KBM-7 (cell line): ENCODE measurements around the gene LRG1.
"Not testable (repeated sequence)": the region's sequence is repeated elsewhere in the genome, so short reads cannot be mapped to it uniquely, and the experiment has no call there.

ENCODE experiments used
- DNase-seq: peaks from one replicate; pipeline ENCODE4 v3.0.0-alpha.2; 2015
- in situ Hi-C: fragments of 300-500 bp; cut with MboI; formaldehyde crosslinking; loops from 2 replicates; pipeline ENCODE4 v1.14.3; 2020; ENCODE audit warnings: low sequenced_read_pairs, low pct_unique_long_range_greater_than_20kb, mixed read lengths

Gene LRG1

DNA sequence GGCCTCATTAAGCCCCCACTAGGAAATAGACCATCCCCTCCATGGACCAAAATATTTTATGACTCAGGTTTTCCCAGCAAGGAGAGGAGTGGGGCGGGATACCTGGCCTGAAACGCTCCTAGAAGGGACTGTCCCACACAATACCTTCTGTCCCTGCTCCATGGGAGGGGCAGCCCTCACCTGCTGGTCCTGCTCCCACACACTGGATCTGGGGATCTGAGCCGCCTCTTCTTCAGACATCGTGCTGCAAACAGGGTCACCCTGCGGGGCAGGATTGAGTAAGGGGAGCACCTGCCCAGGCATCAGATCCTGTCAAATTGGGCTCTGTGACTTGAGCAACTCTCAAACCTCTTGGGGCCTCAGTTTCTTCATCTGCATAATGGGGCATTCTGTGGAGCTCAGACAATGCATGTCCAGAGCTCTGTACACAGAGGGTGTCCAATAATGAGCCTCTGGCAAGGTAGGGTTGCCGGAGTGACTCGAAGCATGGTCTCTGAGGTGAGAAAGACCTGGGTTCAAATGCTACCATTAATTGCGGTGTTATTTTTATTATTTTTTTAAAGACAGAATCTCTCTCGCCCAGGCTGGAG lies 5.9 kb downstream of the LRG1 start:
- DNase-seq = no peak
- in situ Hi-C loops = no loop called here

DNA sequence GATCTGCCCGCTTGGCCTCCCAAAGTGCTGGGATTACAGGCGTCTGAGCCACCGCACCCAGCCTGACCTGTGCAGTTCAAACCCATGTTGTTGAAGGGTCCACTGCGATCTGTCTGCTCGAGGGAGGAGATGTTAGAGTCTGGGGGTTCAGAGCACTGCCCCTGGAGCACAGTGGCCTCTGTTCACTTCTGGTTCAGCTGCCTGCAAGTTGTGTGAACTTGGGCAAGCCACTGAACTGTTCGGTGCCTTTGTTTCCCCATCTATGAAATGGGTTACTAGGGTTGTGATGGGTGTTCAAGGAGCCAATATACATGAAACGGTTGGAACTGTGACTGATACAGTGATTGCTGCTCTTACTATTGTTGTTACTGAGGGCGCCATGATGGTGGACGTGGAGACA lies 6.5 kb downstream of the LRG1 start:
- in situ Hi-C loops = no loop called here
- no peak for DNase-seq

DNA sequence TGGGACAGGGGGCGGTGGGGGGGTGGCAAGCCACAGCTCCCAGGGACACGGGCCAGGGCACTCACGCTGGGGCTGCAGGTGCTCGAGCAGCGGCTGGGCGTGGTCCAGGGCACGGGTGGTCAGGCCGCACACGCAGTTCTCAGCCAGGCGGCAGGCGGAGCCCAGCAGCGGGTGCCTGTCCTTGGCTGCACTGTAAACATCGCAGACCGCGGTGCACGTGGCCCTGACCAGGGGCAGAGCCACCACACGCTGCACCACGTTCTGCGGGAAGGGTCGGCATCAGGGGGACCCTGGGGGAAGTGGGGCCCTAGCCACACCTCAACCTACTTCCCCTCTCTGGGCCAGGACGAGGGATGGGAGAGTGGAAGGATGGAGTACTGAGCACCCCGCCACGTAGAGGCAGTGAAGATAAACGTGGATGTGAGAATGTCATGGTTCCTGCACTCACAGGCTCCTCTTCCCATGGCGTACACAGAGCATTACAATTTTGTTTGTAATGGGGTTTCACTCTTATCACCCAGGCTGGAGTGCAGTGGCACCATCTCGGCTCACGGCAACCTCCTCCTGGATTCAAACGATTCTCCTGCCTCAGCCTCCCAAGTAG lies 8.2 kb downstream of the LRG1 start:
- DNase-seq = no peak
- in situ Hi-C loops = no loop called here

DNA sequence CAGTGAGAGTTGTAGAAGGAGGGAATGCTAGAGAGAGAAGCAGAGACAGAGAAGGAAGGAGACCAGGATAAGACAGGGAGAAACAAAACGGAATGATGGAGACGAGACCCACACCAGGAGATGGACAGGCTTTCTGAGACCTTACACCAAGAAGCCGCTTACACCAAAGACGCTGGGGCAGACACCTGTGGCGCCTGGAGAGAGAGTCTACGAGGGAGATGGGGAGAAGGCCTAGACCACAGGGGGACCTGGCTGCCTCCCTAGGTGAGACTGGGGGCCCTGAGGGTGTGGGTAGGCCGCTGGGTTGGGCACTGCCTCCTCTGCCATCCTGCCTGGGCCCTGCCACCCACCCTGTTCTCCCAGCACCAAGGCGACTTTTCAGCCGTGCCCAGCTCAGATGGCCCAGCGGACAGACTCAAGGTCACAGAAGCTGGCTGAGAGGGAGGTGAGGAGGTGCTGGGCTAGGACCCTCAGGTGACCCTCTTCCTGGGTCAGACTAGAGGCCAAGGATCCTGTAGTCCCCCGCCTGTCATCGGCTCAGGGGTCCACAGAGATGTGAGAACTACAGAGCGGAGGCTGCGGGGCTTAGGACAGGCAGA lies 9.8 kb downstream of the LRG1 start:
- no peak for DNase-seq
- in situ Hi-C loops = no loop called here

DNA sequence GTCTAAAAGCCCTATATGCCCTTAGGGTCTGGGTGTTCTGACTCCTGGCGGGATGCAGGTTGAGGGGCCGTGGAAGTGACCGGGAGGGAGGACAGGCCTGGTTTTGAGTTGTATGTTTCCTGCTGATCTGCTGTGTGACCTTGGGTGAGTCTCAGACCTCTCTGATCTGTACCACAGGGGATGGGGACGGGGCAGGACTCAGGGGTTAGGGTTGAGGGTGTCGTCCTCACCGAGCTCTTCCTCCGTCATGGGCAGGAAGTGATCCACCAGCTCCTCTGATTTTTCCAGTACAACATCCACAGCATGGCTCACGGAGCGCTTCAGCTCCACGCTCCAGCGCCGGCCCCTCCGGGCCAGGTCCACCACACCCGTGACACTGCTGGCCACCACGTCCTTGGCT lies 11.0 kb downstream of the LRG1 start:
- in situ Hi-C loops = no loop called here
- DNase-seq = no peak

DNA sequence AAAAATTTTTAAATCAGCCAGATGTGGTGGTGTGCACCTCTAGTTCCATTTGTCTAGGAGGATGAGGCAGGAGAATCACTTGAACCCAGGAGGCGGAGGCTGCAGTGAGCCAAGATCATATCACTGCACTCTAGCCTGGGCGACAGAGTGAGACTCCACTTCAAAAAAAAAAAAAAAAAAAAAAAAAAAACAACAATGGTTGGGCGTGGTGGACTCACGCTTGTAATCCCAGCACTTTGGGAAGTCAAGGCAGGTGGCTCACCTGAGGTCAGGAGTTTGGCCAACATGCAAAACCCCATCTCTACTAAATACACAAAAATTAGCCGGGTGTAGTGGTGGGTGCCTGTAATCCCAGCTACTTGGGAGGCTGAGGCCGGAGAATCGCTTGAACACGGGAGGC lies 12.5 kb downstream of the LRG1 start:
- DNase-seq, in situ Hi-C loops: not testable (repeated sequence)

DNA sequence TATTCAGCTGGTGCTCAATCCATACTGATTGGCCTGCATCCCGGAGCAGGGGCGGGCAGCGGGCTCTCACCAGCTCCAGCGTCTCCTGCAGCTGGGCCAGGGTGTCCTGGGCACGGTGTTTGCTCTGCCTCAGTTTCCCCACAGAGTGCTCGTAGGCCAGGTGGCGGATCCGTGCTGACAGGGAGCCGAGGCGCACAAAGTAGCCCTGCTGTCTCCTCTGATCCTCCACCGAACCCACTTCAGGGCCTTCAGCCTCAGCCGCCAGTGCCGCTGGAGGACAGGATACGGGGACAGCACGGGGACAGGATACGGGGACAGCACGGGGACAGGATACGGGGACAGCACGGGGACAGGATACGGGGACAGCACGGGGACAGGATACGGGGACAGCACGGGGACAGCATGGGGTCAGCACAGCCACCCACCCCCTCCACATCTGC lies 14.3 kb downstream of the LRG1 start:
- in situ Hi-C loops = no loop called here
- no peak for DNase-seq

DNA sequence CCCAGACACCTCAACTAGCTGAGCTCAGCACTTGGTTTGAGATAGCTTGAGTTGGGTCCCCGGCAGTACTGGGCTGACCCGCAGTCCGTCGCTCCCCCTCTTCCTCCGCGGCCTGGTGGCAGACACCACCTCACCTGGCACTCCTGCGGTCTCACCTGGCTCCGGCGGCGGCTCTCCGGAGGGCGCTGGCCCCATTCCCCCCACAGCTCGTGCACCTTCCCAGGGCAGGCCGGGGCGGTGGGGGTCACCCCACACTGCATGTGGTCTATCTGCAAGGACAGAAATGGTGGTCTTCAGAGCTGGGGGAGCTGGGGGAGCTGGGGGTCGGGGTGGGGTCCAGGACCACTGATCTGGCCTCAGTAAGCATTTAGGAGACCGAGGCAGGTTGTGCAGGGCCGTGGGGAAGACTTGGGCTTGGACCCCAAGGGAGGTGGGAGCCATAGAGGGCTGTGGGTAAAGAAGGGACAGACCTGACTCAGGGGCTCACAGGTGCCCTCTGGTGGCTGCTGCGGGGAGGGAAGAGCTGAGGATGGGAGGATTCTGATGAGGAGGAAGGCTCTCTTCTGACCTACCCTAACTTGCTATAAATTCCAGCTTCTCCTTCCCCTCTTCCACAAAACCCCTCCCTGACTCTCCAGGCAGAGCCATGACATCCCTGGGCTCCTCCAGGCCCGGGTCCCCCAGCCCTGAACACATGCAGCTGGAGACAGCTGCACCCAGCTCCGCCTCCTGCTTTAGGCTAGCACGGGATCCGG lies 14.9 kb downstream of the LRG1 start:
- in situ Hi-C loops = no loop called here
- DNase-seq = peak; percentile 64

DNA sequence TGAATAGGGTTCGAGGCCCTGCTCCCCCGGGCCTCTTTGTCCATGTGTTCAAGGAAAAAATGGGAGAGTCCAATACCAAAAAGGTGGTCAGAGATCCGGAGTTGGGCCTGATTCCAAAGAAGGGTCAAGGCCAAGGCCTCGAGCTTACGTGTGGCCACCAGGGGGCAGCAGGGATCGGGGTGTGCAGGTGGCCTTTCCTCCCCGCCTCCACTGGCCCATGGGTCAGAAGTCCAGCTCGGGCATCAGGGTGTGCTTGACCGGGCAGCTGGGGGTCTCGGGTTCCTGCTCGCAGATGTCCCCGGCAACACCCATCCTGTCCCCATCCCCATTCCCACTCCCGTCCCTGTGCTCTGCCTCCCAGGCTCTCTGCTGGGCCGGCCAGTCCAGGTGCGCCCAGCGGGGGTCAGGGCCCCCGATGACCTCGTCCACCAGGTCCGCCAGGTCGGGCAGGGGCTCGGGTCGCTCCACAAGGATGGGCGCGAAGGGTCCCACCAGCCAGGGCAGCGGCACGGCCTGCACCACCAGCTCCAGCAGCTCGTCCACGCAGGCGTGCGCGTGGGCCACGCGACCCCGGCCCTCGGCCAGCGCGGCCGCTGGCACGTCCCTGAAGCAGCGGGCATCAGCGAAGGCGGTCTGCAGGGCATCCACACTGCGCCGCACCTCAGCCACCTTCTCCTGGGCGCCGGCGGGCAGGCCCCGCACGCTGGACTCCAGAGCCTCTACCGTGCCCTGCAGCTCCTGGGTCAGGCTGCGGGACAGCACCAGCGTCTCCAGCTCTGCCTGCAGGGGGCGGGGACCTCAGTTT lies 16.3 kb downstream of the LRG1 start:
- peak; percentile 24 for DNase-seq
- in situ Hi-C loops = no loop called here

DNA sequence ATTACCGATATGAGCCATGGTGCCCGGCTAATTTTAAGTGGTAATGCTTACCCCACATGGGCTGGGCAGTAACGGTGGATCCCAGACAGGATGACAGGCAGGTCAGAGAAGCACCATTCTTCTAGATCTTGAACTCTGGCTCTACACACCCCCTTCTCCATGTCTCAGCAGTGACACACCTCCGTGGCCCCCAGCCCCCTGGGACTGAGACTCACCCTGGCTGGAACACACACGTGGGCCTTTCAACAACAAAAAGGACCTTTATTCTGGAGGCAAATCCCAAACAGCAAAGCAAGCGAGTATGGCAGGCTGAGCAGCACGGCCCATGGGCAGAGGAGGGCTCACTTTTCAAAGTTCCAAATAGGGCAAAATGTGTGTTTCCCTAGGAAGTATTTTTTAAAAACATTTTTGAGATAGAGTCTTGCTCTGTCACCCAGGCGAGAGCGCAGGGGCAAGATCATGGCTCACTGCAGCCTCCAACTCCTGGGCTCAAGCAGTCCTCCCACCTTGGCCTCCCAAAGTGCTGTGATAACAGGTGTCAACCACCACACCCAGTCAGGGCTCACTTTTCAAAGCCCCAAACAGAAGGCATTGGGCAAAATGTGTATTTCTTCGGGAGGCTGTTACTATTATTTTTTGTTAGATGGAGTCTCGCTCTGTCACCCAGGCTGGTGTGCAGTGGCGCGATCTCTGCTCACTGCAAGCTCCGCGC lies 17.4 kb downstream of the LRG1 start:
- DNase-seq = no peak
- in situ Hi-C loops = no loop called here

DNA sequence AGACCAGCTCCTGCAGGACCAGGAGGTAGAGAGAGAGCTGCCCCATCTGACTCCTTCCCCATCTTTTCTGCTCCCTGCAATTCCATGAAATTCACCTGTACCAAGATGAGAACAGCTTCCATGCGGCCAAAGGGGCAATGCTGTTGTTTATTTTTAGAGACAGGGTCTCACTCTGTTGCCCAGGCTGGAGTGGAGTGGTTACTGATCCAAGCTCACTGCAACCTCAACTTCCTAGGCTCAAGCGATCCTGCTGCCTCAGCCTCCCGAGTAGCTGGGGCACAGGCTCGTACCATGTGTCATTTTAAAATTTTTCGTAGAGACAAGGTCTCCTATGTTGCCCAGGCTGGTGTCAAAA lies 18.0 kb downstream of the LRG1 start:
- in situ Hi-C loops = no loop called here
- no peak for DNase-seq

DNA sequence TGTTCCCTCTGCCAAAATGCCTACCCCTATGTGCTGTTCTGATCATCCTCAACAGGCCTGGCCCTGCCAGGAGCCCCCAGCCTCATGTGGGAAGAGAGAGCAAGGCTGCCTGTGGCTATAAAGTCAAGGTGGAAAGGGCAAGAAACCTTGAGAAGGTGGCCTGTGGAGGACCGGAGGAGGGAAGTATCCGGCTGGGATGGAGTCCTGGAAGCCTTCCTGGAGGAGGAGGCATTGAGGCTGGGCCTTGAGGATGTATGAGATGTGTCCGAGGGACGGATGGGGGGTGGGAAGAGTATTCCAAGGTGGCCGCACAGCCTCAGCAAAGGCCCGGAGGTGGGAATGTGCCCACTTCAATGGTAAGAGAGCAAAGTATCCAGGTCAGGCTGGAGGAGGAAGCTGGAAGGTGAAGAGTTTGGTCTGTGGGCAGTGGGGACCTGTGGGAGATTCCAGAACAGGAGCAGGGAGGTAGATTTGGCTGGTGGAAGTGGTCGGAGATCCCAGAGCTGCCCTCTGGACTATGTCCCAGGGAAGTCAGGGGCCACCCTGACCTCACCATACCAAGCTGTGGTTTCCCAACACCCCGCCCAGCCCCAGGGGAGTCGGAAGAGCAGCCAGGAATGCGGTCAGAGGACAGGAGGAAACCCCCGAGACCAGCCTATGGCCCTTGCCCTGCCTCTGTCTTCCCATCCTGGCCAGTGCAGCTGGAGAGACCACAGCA lies 18.5 kb downstream of the LRG1 start:
- DNase-seq = no peak
- in situ Hi-C loops = no loop called here

DNA sequence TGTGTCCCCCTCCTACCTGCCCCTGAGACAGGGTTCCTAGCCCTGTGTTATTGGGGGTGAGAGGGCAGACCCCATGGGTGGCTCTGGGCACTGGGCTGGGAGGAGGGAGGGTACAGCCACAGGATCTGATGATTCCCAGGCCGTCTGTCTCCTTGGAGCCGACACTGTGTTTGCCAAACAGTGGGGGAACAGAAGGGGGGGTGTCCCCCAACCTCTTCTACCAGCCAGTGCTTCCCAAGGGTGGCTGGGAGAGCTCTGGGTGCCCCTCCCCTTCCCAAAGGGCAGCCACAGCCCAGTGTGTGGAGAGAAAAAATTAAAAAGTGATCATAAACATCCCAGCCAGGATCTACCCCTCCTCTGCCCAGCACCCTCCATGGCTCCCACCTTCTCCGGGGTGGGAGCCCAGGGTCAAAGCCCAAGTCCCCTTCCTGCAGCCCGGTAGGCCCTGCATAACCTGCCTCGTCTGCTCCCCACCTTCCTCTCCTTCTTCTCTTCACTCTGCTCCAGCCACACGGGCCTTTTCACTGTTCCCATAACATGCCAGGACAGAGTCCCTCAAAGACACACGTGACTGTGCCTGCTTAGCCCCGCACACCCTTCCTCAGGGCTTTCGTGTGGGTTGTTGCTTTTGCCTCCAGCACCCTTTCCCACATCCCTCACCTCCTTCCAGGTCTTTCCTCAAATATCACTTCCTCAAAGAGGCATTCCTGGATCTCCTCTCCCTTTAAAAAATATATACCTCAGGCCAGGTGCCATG lies 20.1 kb downstream of the LRG1 start:
- DNase-seq = peak; percentile 25
- in situ Hi-C loops = no loop called here

DNA sequence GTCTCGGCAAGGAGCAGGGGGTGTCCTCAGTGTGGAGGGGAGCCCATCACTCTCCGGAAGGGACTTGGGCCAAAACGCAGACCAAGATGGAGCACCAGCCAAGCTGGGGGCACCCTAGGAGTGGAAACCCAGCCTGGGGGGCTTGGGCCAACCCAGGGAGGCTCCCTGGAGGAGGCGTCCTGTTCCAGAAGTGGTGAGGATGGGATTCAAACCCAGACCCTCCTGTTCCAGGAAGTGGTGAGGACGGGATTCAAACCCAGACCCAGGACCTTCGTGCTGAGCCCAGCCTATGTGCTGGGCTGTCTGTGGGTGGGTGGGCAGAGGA lies 20.7 kb downstream of the LRG1 start:
- in situ Hi-C loops = no loop called here
- no peak for DNase-seq

DNA sequence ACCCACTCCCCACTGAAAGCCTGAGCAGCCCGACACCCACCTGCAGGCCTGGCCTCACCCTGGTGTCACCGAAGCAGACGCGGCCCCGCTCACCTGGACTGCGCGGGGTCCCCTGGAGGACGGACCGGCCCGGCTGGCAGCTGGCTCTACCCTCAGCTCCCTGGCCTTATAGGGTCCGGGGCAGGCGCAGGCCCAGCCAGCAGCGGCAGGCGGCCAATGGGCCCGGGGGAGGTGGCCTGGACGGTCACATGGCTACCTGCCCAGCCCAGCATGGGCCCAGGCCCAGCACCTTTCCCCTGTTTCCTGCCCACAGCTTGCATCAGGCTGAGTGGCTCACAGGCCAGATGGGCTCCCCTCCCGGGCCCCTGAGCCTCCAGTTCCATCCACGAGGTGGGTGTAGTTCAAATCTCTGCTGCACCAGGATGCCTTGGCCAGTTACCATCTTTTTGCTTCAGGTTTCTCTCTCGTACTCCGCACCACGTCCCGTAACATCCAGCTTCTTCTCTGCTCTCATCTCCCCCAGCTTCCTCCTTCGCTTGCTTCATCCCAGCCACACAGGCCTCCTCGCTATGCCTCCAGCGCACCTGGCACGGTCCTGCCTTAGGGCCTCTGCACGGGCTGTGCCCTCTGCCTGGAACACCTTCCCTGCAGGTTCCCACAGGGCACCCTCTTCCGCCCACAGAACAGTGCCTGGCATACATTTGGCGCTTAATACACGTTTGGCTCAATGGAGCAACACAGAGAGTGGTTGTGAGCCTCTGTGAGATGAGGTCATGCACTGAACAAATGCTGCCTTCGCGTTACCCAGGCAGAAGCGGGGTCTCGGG lies 21.3 kb downstream of the LRG1 start, which contains the start of gene PLIN4:
PLIN4 (minus strand) TSS at position 142 of the 827 bp plus-strand sequence. CDS start 214 bp downstream, outside the sequence.
- no peak for DNase-seq
- in situ Hi-C loops = no loop called here

DNA sequence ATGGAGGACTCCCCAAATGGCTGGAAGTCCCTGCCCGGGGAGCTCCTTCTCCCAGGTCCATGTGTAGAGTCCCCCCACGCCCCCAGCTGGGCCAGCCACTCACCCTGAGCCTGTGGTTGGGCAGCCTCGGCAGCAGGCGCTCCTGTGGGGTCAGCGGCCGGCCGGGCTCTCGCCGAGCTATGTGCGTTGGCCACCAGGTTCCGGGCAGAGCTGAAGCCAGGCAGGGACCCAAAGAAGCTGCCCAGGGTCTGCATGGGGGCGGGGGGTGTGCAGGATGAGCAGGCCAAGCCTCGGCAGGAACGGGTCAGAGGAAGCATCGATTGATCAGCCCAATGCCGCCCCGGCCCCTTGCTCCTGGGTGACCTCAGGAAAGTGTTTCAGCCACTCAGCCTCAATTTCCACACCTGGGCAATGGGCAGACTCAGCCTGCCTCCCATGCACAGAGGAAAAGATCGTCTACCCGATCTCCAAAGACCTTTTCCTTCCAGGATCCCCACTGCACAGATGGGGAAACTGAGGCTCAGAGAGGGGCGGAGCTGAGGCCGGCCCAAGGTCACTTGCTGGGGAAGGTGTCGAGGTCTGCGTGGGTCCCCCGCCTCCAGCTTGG lies 22.3 kb downstream of the LRG1 start:
- DNase-seq = no peak
- in situ Hi-C loops = no loop called here

DNA sequence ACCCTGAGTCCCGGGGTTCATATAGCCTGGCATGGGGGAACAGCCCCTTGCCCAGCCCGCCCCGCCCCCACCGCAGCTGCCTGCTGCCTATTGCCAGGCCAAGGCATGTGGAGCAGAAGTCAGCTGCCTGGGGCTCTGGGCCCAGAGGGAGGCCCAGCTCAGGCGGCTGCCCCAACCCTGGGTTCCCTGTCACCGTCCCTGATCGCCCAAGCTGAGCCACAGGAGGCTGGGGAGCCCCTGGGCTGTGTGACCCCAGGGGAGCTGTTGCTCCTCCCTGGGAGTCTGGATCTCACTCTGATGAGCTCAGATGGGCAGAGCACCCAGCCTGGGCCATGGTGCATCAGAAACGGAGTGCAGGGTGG lies 22.9 kb downstream of the LRG1 start:
- no peak for DNase-seq
- in situ Hi-C loops = no loop called here
